NB4 (cell line): ENCODE results near the gene AADACL2.

Experiments used
- CTCF ChIP-seq: IDR thresholded peaks from one replicate; pipeline ENCODE4 v1.5.1; 2012; ENCODE audit warnings: low read depth, low read length
- POLR2A ChIP-seq: IDR thresholded peaks from 2 replicates; pipeline ENCODE4 v1.6.1; 2011; ENCODE audit warnings: mild to moderate bottlenecking; ENCODE audit not compliant: insufficient read length; ENCODE audit errors: extremely low read depth

GRCh38 chr3:151750678-151751077 lies 17.0 kb downstream of the AADACL2 start:
- TF ChIP-seq CTCF (no peak), POLR2A (no peak)
